ENCODE results near the gene CCDC13.

CCDC13 gene

DNA sequence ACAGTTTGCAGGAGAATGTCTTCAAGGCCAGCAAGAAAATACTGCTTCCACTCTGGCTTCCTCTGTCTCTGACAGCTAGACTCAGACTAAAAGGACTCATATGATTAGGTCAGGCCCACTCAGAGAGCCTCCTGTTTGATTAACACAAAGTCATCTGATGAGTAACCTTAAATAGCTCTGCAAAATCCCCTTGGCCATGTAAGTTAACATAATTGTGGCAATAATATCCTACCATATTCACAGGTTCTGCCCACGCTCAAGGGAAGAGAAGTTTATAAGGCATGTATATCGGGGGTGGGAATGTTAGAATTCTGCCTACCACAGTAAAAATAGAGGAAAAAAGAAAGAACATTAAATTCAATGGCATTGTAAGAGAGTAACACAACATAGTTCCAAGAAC is 49.8 kb downstream of the CCDC13 start:
- TF ChIP-seq, protein P1, sequence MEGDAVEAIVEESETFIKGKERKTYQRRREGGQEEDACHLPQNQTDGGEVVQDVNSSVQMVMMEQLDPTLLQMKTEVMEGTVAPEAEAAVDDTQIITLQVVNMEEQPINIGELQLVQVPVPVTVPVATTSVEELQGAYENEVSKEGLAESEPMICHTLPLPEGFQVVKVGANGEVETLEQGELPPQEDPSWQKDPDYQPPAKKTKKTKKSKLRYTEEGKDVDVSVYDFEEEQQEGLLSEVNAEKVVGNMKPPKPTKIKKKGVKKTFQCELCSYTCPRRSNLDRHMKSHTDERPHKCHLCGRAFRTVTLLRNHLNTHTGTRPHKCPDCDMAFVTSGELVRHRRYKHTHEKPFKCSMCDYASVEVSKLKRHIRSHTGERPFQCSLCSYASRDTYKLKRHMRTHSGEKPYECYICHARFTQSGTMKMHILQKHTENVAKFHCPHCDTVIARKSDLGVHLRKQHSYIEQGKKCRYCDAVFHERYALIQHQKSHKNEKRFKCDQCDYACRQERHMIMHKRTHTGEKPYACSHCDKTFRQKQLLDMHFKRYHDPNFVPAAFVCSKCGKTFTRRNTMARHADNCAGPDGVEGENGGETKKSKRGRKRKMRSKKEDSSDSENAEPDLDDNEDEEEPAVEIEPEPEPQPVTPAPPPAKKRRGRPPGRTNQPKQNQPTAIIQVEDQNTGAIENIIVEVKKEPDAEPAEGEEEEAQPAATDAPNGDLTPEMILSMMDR (conservative IDR thresholded peaks at IDR 0.05; ENCODE audit: low read depth, low read length): no peak
- no peak for DNase-seq (ENCODE audit: low read depth)
- no peak overlapping the region for H3K4me3 ChIP-seq (ENCODE audit: low read depth, low read length)
